ENCODE measurements around the gene ZNF367.

The ZNF367 gene

DNA sequence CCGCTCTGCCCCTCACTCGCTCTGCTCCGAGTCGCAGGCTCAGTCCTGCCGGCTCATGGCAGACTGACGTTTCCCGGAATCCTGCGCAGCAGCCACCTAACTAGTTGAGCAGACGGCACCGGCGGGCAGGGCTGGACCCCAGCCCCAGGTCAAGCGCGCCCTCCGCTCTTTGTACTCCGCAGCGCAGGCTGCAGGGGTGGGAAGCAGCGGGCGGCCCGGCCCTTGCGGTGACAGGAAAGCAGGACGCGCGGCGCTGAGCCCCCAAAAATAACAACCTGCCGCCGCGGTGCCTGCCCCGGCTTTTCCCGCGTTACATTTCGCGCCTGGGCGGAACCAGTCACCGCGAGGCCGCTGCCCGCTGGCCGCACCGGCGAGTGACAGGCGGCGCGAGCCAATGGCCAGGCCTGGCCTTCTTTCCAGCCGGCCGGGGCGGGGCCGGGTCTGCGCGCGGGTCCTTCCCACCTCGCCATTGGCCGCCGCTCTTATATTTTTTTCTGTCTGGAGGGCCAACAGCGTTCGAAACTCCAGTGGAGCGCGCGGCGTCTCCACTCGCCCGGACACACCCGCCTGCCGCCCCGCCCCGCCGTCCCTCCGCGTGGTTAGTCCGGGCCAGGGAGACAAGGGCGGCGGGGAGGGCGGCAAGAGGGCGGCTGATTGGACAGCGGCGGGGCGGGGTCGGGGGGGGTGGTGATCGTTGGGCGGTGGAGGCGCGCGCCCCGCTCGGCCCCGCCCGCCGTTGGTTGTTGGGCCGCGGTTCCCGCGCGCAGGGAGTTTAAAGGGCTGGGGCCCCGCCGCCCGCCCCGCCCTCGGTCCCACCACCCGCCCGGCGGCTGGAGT is at the start of gene ZNF367:
Gene ZNF367 (minus strand): TSS at position 288 of the 837 bp plus-strand sequence. CDS start 338 bp downstream, outside the sequence.
- peak; percentile 99 for DNase-seq

DNA sequence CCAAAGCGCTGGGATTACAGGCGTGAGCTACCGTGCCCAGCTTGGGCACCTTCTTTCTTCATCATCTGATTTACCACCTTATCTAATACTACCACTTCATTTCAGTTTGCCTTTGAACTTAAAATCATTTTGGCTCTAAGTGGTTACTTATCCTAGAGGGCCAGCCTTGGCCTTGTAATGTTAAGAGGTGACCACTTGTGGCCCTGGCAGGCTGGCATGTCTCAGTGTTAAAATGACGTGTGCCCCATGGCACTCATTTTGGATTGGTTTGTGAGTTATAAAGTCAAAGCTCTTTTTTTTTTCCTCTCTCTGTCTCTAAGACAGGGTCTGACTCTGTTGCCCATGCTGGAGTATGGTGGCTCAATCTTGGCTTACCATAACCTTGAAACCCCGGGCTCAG is 49.6 kb upstream of the ZNF367 start:
- DNase-seq, result no peak

DNA sequence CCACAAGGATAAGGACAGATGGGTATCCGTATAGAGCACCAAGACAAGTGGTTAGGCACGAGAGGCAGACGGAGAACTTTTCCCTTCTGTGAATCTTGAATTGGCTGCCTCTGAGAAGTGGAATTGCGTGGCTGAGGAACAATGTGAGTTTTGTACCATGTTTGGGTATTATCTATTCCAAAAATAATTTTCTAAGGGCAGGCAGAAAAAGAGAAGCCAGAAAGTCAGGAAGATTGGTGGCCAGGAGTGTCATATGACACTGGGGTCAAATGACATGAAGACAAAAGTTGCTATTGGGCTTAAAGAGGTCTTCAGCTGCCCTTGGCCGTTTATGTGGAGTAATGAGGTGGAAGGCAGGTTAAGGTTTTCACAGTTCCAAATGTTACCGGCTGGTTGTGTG is 46.3 kb upstream of the ZNF367 start:
- DNase-seq, result no peak

DNA sequence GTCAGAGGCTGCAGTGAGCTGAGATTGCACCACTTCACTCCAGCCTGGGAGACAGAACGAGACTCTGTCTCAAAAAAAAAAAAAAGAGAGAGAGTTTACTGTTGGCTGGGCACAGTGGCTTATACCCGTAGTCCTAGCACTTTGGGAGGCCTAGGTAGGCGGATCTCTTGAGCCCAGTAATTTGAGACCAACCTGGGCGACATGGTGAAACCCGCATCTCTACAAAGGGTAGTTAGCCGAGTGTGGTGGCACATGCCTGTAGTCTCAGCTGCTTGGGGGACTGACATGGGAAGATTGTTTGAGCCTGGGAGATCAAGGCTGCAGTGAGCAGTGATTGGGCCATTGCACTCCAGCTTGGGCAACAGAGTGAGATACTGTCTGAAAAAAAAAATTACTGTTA is 44.4 kb upstream of the ZNF367 start:
- DNase-seq, result no peak

DNA sequence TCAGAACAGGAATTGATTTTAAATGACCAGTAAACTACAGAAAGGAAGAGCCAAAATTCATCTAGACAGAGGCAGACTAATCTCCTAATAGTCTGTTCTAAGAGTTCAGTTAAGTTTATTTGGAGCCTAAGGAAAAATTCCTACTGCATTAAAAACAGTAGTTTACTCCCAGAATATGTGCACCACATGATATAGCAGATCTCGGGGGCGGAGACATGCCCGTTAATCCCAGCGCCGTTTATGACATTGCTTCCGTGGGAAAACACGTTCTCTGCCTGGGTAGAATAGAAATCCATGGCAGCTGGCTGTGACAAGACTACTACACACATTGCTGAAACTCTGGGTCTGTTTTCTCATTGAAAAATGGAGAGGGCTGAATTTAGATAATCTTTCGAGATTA is 43.2 kb upstream of the ZNF367 start:
- DNase-seq, result no peak

GRCh38 chr9:96460882-96461281 is 42.7 kb upstream of the ZNF367 start:
- no peak for DNase-seq

DNA sequence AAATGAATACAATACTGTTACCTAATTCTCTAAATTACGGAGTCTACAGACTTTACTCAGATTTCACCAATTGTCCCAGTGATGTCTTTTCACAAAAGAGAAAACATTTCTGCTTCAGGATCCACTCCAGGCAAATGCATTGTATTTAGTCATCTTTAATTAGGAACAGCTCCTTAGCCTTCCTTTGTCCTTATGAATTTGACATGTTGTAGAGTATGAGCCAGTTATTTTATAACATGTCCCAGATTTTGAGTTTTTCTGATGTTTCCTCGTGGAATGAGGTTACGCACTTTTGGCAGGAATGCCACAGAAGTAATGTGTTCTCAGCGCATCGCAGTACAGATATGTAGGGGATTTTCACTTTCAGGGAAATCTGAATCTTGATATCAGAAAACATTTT is 42.3 kb upstream of the ZNF367 start:
- DNase-seq, result no peak

DNA sequence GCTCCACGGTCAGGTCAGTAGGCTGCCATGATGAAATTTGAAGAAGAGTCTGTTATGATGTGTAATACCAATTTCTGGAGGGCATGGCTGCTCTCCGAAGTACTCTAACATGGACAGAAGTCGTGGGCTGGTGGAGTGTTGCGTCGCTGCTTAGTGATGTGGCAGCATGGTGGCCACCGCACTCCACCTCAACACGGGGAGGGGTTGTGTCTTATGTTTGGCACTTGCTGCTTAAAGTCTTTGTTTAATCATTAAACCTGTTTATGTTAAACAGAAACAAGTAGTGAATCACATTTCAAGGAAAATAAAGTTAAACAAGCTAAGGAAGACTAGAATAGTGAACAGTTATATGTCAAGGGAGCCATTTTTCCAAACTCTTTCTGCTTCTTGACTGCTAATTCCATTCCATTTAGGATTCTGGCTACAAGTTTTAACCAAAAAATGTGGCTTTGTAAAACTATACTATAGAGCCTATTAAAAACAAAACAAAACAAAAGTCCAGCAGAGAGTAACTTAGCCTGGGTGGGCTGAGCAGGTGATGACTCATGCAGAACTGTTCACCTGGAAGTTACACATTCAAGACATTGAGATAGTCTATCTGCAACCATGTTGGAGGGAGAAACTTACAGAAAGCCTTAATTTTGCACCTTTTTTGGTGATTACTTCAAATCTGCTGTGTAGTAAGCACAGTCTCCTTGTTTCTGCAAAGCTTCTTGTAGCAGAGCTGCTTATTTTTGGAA is 41.3 kb upstream of the ZNF367 start:
- DNase-seq, result no peak

DNA sequence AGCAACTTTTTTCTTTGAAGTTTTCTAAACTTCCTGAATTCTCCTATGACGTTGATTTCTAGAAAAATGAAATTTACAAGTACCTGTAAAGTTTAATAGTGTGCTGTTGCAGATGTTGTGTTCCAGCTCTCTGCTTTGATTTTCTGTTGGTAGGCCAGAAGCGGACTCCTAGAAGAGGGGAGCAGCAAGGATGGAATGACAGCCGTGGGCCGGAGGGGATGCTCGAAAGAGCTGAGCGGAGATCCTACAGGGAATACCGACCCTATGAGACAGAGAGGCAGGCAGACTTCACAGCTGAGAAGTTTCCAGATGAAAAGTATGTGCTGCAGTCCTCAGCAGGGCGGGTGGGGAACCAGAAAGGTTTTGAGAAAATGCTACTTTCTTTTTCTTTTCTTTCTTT is 40.1 kb upstream of the ZNF367 start:
- no peak for DNase-seq

GRCh38 chr9:96457266-96457665 is 39.1 kb upstream of the ZNF367 start:
- no peak for DNase-seq

DNA sequence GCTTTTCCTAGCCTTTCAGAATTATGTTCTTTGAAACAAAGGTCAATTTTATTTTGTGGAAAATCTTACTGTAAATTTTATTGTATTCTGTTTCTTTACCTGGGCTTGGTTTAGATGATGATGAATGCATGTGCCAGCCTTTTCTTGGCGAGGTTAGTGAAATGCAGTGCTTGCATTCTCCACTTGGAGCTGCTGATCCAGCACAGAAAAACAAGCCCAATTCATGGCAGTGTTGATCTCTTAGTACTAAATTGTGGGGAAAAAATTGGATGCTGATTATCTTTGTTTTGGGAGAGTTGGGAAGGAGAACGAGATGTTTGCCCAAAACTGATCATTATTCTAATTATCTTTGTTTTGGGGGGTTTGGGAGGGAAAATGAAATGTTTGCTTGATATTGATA is 35.5 kb upstream of the ZNF367 start:
- DNase-seq, result peak; percentile 31

GRCh38 chr9:96450613-96451528 is 32.7 kb upstream of the ZNF367 start:
- DNase-seq, result no peak

DNA sequence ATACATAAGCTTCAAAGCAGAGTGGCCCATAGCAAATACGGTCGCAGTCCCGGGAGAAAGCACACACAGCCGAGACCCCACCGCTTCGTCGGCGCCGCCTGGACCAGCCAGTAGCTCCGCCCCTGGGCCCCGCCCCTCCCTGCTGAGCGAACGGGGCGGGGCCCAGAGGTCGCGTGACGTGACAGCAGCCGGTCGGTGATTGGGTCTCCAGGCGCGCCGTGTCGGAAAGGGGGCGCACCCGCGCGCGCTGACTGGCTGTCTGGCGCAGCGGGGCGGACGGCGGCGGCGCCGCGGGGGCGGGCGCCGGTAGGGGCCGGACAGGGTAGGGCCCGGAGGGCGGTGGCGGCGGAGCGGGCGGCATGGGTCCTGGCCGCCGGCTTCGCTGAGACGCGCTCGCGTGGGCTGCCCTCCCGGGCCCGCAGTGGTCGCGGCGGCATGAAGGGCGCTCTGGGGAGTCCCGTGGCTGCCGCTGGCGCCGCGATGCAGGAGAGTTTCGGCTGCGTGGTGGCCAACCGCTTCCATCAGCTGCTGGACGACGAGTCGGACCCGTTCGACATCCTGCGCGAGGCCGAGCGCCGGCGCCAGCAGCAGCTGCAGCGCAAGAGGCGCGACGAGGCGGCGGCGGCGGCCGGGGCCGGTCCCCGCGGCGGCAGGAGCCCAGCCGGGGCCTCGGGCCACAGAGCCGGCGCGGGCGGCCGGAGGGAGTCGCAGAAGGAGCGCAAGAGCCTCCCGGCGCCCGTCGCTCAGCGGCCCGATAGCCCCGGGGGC is 31.9 kb upstream of the ZNF367 start, which contains the start of gene HABP4:
Gene HABP4 (plus strand): TSS at position 325 of the 768 bp plus-strand sequence. CDS start 111 bp downstream, at position 436.
- peak; percentile 97 for DNase-seq

- DNase-seq, result no peak
These were observed 31.3 kb upstream of the ZNF367 start for GRCh38 chr9:96449523-96449844.

DNA sequence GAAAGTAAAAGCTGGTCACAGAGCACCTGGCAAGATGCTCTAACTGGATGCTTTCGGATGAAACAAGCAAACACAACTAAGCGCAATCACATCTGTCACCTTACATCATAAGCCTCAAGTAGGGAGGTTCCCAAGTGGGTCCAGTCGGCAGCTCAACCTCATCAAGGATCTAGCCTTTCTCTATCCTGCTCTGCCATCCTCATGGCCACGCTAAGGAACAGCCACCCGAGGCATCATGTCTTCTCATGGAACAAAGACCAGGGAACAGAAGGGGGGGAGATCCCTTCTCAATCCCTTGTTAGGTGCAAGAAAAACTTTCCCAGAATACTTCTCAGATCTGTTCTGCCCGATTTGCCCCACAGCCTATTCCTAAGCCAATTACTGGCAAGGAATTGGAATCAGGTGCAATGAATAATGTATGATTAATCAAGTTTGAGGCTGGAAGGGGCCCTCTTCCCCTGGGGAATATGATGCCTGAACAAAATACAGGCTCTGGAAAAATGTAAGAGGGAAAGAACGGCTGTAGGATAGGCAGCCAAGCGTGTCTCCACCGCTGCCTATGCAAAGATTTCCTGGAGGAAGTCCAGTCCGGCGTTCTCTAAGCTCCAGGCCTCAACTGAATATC is 30.5 kb upstream of the ZNF367 start:
- DNase-seq, result no peak

- DNase-seq, result peak; percentile 12
These were observed 29.2 kb upstream of the ZNF367 start for GRCh38 chr9:96447406-96447805.

- DNase-seq, result peak; percentile 58
These were observed 24.3 kb upstream of the ZNF367 start for GRCh38 chr9:96442491-96442890.

- DNase-seq, result peak; percentile 90
These were observed 23.8 kb upstream of the ZNF367 start for GRCh38 chr9:96441798-96442445.

DNA sequence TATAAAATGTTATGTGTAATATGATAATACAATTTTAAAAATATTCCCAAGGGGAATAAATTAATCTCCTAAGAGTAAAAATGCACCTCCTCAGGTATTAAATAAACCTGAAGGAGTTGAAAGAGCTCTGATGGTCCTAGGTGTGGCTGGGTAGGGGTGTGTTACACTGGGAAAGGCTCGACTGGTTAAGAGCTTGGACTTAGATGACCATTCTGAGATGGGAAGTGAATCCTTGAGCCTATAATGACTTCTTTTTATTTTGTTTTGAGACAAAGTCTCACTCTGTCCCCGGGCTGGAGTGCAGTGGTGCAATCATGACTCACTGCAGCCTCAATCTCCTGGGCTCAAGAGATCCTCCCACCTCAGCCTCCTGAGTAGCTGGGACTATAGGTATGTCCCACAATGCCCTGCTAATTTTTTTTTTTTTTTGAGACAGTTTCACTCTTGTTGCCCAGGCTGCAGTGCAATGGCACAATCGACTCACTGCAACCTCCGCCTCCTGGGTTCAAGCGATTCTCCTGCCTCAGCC is 22.6 kb upstream of the ZNF367 start:
- DNase-seq, result no peak

- no peak for DNase-seq
These were observed 19.3 kb upstream of the ZNF367 start for GRCh38 chr9:96437454-96437853.
